OCI-M2 (cell line): ENCODE results near the gene ZFP36L2.

Experiments used
- DNase-seq: peaks from one replicate; lab custom pipeline; 2025; ENCODE audit not compliant: unreplicated experiment; lab: John Stamatoyannopoulos, UW

The ZFP36L2 gene

DNA sequence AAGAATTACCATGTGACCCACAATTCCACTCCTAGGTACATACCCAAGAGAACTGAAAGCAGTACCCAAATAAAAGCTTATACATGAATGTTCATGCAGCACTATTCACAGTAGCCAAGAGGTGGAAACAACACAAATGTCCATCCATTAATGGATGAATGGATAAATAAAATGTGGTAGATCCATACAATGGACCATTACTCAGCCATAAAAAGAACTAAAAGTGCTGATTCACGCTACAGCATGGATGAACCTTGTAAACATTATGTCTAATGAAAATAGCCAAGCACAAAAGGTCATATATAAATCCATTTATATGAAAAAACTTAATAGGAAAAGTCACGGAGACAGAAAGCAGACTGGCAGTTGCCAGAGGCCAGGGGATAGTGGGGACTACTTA, 23.6 kb upstream of the ZFP36L2 start:
- DNase-seq = no peak

- DNase-seq = no peak
Measured at GRCh38 chr2:43248621-43249020, 22.2 kb upstream of the ZFP36L2 start.

GRCh38 chr2:43246641-43247040, 20.2 kb upstream of the ZFP36L2 start:
- DNase-seq = no peak

DNA sequence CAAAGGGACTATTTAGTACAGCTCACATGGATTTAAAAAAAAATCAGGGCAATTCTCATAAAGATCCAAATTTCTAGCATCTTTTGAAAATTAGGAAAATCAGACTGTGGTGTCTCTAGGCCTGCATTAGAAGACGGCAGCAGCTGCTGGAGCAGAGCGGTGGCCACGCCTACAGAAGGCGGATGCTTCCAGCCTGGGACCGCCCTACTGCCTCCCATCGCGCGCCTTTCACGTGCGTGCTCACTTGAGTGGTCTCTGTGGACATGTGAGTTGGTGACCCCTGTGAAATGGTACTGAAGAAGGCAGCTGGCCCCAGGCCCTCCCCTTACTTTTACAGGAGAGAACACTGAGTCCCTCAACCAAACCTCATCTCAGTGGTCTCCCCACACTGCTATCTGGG, 15.2 kb upstream of the ZFP36L2 start:
- DNase-seq = no peak

GRCh38 chr2:43240766-43241150, 14.4 kb upstream of the ZFP36L2 start:
- DNase-seq = no peak

GRCh38 chr2:43239981-43240765, 13.8 kb upstream of the ZFP36L2 start:
- DNase-seq = no peak

GRCh38 chr2:43238813-43239212, 12.4 kb upstream of the ZFP36L2 start:
- no peak for DNase-seq

- no peak for DNase-seq
Measured at GRCh38 chr2:43238176-43238575, 11.8 kb upstream of the ZFP36L2 start.

- DNase-seq = no peak
Measured at GRCh38 chr2:43233218-43234212, 7.1 kb upstream of the ZFP36L2 start.

- DNase-seq = no peak
Measured at GRCh38 chr2:43230951-43231827, 4.8 kb upstream of the ZFP36L2 start.

DNA sequence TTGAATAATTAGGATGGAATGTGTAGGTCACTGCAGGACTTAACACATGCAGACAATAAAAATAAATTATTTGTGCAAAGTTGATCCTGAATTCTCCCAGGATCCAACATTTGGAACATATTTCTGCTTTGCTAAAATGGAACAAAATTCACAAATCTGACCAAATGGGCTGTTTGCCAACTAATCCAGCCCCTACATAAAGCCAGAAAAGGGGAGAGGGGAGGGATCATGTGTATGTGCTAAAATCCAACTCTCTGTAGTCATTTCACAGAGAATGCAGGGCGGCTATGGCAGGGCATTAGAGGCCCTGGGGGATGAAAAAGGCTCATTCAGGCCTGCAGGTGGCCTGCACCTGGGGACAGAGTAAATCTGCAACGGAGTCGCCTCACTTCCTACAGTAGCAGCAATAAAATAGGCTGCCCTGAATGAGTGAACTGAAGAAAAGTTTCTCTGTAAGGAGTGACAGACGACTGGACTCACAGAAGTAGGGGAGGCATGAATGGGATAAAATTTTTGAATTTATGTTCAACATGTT, 4.0 kb upstream of the ZFP36L2 start:
- no peak for DNase-seq

DNA sequence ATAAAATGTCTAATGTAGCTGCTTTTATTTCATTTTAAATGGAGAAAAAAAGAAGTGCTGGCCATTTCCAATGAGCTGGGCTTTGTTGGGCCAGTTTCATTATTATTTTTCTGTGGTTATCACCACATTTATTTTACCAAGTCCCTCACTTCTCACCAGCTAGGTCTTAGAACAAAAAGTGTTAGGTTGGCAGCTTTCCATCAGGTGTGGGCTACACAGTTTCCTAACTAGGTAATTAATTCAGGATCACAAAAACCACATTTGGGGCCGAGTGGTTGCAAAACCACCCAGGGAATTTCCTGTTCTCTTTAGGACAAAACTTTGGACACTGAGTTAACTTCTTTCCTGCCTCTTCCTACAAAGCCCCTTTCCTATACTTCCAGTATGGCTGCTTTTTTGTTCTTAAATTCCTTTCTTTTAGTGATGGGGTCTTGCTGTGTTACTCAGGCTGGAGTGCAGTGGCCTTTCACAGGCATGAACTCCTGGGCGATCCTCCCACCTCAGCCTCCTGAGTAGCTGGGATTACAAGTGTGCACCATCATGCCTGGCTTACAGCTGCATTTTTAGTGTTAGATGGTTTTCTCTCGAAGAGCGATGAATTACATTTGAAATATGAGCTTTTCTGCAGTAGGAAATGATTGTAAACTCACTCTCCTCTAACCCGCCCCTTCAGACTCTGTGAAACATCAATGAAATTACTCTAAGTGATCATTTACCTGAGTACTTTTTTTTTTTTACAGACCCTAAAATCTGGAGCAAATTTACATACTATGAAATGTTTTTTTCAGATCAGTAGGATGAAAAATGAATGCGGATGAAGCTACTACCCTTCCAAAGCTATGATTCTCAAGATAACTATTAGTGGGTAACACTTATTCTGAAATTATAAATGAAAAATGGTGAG, 2.6 kb upstream of the ZFP36L2 start:
- DNase-seq = no peak

- DNase-seq = no peak
Measured at GRCh38 chr2:43228321-43228751, 1.9 kb upstream of the ZFP36L2 start.

GRCh38 chr2:43227830-43228281, 1.4 kb upstream of the ZFP36L2 start:
- no peak for DNase-seq

DNA sequence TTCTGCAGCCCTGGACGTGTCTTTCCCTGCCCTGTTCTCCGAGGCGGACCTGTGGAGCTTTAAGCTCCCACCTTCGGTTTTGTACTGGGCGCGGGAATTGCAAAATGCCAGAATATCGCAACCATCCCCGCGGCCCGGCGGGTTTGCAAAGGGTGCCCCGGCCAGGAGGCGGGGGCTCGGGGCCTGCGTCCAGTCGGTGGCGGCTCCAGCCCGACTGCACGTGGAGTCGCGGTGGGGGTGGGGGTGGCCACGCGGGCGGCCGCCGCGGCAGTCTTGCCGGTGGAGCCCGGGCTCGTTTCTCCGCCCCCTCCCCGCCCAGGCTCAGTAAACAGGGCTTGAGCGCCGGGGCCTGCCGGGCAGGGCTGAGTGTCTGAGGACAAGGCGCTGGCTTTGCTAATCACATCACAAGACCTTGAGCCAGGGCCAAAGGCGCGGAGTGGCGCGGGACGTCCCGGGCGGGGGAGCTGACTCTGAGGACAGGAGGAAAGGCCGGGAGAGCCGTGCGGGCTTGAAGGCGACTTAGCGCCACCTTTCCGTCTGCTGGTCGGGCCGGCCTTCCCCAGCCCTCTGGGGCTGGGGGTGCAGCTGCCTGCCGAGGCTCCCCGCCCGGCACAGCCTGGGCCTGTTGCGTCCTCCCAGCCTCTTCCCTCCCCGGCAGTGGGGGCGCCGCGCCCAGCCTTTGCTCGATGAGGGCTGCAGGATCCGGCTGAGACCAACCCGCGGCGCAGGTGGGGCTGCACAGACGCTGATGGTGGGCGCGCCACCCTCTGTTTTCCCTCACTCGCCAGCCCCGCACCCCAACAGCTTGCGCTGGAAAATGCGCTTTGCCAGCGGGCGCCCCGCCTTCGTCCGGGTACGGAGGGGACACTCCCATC, 786 bp upstream of the ZFP36L2 start:
- DNase-seq = no peak

DNA sequence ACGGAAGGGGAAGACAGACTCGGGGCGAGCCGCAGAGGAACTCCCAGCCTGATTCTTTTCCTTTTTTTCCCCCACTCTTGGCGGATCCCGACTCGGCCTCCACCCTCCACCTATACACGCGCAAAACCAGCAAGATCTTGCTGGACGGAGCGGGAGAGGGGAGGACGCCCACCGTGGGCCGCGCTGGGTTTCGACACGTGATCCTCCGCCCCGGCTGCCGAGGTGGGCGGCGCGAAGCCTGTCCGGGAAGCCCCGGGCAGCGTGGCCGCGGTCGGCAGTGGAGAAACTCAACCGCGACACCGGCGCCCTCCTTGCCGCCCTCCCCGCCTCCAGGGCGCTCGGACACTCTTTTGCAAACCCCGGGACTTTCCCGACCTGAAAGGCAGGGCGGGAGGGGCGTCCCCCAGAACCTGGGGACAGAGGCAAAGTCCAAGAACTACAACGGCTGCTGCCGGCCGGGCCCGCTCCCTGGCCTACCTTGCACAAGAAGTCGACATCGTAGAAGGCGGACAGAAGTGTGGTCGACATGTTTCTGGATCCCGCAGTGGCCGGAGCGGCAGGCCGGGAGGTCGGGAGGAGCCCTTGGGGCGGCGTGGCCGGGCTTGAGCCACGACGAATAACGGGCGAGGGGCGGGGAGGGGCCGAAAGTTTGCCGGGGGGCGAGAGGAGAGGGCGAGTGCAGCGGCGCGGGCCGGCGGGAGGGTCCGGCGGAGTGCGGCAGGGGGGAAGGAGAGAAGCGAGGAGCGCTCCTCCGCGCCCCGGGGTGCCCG, 433 bp downstream of the ZFP36L2 start:
- no peak for DNase-seq

DNA sequence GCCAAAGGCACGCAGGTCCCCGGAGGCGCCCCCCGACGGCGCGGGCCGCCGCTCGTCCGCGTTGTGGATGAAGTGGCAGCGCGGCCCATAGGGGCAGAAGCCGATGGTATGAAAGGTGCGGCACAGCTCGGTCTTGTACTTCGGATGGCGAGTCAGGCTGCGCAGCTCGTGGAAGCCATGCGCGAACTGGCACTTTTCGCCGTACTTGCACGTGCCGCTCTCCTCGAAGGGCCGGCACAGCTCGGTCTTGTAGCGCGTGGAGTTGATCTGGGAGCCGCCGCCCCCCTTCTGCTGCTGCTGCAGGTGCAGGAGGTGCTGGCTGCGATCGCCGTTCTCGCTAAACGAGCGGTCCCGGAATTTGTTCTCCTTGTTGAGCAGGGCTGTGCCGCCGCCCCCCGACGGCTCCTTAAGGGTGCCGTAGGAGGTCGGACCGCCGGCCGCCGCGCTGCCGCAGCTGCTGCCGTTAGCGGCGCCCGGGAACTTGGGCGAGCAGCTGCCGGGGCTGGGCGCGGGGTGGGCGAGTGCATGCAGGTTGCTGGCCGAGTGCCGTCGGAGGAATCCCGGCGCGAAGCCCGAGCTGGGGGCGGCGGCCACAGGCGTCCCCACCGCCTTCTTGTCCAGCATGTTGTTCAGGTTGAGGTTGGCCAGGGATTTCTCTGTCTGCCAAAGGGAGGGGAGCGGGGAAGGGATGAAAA, 1.2 kb downstream of the ZFP36L2 start:
- DNase-seq = no peak
